ENCODE measurements around the gene ABCC8. TPM values are rescaled to one million over a fixed set of nuclear protein-coding genes. Genes with fewer than 3 reads are reported as not detected.

ABCC8 gene
- total and polyA plus RNA-seq, 9 of the 15 experiments (the other 6 are each of a cell fraction or from before 2014, with no cell fraction given), result not detected

GRCh38 chr11:17351510-17352176 is 125.0 kb downstream of the ABCC8 start, which contains the start of gene NCR3LG1 (continued):
- TF ChIP-seq ZMIZ1 (IDR thresholded peaks at IDR 0.05; ENCODE audit: low read depth in 2 of 2, low read length in 2 of 2) (peak in 1 of 2 experiments; percentile 37; a peak in 1 of 4 replicates), ETV5 (CRISPR knock-in tag; IDR thresholded peaks at IDR 0.05; ENCODE audit: low read depth) (no peak), LCOR (CRISPR knock-in tag; IDR thresholded peaks at IDR 0.05) (peak; percentile 82), TCF7L2 (IDR thresholded peaks at IDR 0.05; ENCODE audit: low read depth, low read length) (no peak)

DNA sequence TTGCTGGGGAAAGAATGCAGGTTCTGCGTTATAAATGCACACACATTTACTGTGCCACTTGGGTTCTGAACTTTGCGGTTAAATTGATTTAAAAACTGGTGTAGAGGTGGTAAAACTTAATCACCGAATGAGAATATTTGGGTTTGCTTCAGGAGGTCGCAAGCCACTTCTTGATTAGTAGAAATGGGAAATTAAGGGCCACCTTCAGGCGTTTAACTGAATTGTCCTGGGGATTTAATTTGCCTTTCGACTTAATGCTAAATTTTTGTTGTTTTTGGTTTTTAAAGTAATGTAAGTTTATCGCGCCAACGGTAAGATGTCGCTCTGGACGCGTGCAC is 125.5 kb downstream of the ABCC8 start:
- POLR2A ChIA-PET, result no interaction called here

More for the DNA sequence above, 125.5 kb downstream of the ABCC8 start:
- Histone ChIP-seq H3K9me1 (ENCODE audit: control insufficient read depth, insufficient read depth, low read length) (no peaks in the 10 kb centered on the region), H3K4me3 (peak overlapping the region; percentile 63), H3K4me2 (ENCODE audit: insufficient read depth, low read length) (peak overlapping the region; percentile 71), H2AFZ (ENCODE audit: low read depth, low read length) (peak overlapping the region; percentile 85), H3K9me3 (replicated peaks; ENCODE audit: control insufficient read depth, insufficient read depth, low read depth, low read length) (peaks cover 2% of the 10 kb centered on the region; the same call in 1 of the 2 replicates), H3K79me2 (ENCODE audit: control insufficient read depth, insufficient read depth, low read length) (peaks cover 36% of the 10 kb centered on the region), H3K36me3 (ENCODE audit: control insufficient read depth, insufficient read depth, low read length) (peaks cover 6% of the 10 kb centered on the region; the same call in 1 of the 3 replicates), H3K4me1 (replicated peaks in 1 of 2; ENCODE audit: control insufficient read depth in 2 of 2, insufficient read depth in 2 of 2, low read length in 2 of 2) (peaks cover 7 to 25% of the 10 kb centered on the region in 2 experiments; a peak in 4 of 5 replicates), H3K9ac (ENCODE audit: insufficient read depth in 1 of 2, low read depth in 2 of 2, low read length in 2 of 2) (peak overlapping the region; percentile 79 to 92), H4K20me1 (replicated peaks; ENCODE audit: control insufficient read depth, insufficient read depth, low read length) (no peaks in the 10 kb centered on the region), H3K27ac (ENCODE audit: extremely low read depth, low read depth, low read length) (no peak overlapping the region), H3K27me3 (ENCODE audit: control insufficient read depth in 2 of 2, insufficient read depth in 2 of 2, low read length in 2 of 2) (no peaks in the 10 kb centered on the region)
- no TSS peak for BruUV-seq (replicated peaks)
- WGBS (ENCODE audit: insufficient coverage, low coverage, missing lambda C conversion rate), result 24% methylated on average over 12 of the region's 12 CpGs
- ATAC-seq, result no peak
- FAIRE-seq, result no peak
- no peak for DNase-seq (ENCODE audit: extremely low read depth in 1 of 4, low spot score in 3 of 4)
- in situ Hi-C loops (cut with MboI) (no loop called here), intact Hi-C loops (cut with micrococcal nuclease) (no loop called here)
- TF ChIP-seq ZNF263 (CRISPR knock-in tag; IDR thresholded peaks at IDR 0.05; ENCODE audit: borderline replicate concordance) (0 out of 2 replicates have a peak, but pooled peaks have one; percentile 10), CTCF (IDR thresholded peaks at IDR 0.05 in 2 of 3, conservative IDR thresholded peaks at IDR 0.05 in 1 of 3; ENCODE audit: insufficient read depth in 2 of 3, low read depth in 1 of 3, low read length in 3 of 3) (peak in 2 of 3 experiments; percentile 17 to 18; a peak in 1 of 6 replicates), NKRF (IDR thresholded peaks at IDR 0.05; ENCODE audit: borderline replicate concordance) (no peak)
- CTCF ChIA-PET (ENCODE audit: low intra/inter-chr PET ratio), result no interaction called here
